ENCODE results near the gene YAE1.

GRCh38 chr7:39589323-39590111 lies 23.3 kb downstream of the YAE1 start:
- TF ChIP-seq CTCF (IDR thresholded peaks at IDR 0.05): no peak
- TF ChIP-seq POLR2AphosphoS5 (IDR thresholded peaks at IDR 0.05): peak in 1 of 3 donors; percentile 15

All from suprapubic skin (tissue), 3 donors.